H9 (cell line): ENCODE measurements around the gene WDR88. TPM values are rescaled to one million over a fixed set of nuclear protein-coding genes. Genes with fewer than 3 reads are reported as not detected.
"Not testable (repeated sequence)": the region's sequence is repeated elsewhere in the genome, so short reads cannot be mapped to it uniquely, and the experiment has no call there.

Source experiments
- DNase-seq: peaks from one replicate; pipeline ENCODE4 v3.0.0-alpha.2; 2017
- H2AFZ ChIP-seq: one replicate; pipeline ENCODE4 v1.6.1; 2013; ENCODE audit warnings: mild to moderate bottlenecking, low read length, control low read depth, moderate library complexity
- H2AK5ac ChIP-seq: 2 replicates; pipeline ENCODE4 v1.6.1; 2013; ENCODE audit warnings: low read length, control low read depth, mixed read lengths; ENCODE audit not compliant: insufficient read length
- H2BK120ac ChIP-seq: one replicate; pipeline ENCODE4 v1.6.1; 2013; ENCODE audit warnings: low read depth, mild to moderate bottlenecking, low read length, control low read depth, inconsistent platforms; ENCODE audit not compliant: poor library complexity, severe bottlenecking
- H2BK12ac ChIP-seq: 2 replicates; pipeline ENCODE4 v1.6.1; 2013; ENCODE audit warnings: low read length, control low read depth, mixed read lengths, low read depth; ENCODE audit not compliant: insufficient read length
- H2BK15ac ChIP-seq: 2 replicates; pipeline ENCODE4 v1.6.1; 2013; ENCODE audit warnings: low read depth, low read length, control low read depth
- H2BK20ac ChIP-seq: one replicate; pipeline ENCODE4 v1.6.1; 2013; ENCODE audit warnings: low read depth, mild to moderate bottlenecking, low read length, control low read depth, inconsistent platforms; ENCODE audit not compliant: poor library complexity, severe bottlenecking
- H2BK5ac ChIP-seq: 2 replicates; pipeline ENCODE4 v1.6.1; 2013; ENCODE audit warnings: low read length, control low read depth, mixed read lengths; ENCODE audit not compliant: insufficient read length
- H3K14ac ChIP-seq: 2 replicates; pipeline ENCODE4 v1.6.1; 2013; ENCODE audit warnings: low read length, control low read depth; ENCODE audit not compliant: insufficient read depth
- H3K18ac ChIP-seq: 2 replicates; pipeline ENCODE4 v1.6.1; 2013; ENCODE audit warnings: low read depth, mild to moderate bottlenecking, mixed read lengths, low read length, control low read depth; ENCODE audit not compliant: insufficient read length
- H3K23ac ChIP-seq: 2 replicates; pipeline ENCODE4 v1.6.1; 2013; ENCODE audit warnings: low read length, control low read depth, mixed read lengths, low read depth; ENCODE audit not compliant: insufficient read length
- H3K23me2 ChIP-seq: 2 replicates; pipeline ENCODE4 v1.6.1; 2013; ENCODE audit warnings: low read depth, mild to moderate bottlenecking, mixed read lengths, low read length, control low read depth; ENCODE audit not compliant: insufficient read length, poor library complexity, severe bottlenecking
- H3K27ac ChIP-seq: 2 replicates; pipeline ENCODE4 v1.5.1; 2013; ENCODE audit warnings: low read length, control low read depth, mixed read lengths, low read depth; ENCODE audit not compliant: insufficient read length
- H3K27me3 ChIP-seq: 2 replicates; pipeline ENCODE4 v1.6.1; 2013; ENCODE audit warnings: low read length, control low read depth, inconsistent platforms; ENCODE audit not compliant: insufficient read depth
- H3K4ac ChIP-seq: 2 replicates; pipeline ENCODE4 v1.6.1; 2013; ENCODE audit warnings: low read depth, mild to moderate bottlenecking, control low read depth, inconsistent platforms, low read length, moderate library complexity
- H3K4me1 ChIP-seq: 2 replicates; pipeline ENCODE4 v1.6.1; 2013; ENCODE audit warnings: low read length, control low read depth, inconsistent platforms; ENCODE audit not compliant: insufficient read depth
- H3K4me2 ChIP-seq: 2 replicates; pipeline ENCODE4 v1.6.1; 2013; ENCODE audit warnings: low read length, control low read depth, mixed read lengths; ENCODE audit not compliant: insufficient read length, insufficient read depth
- H3K56ac ChIP-seq: 2 replicates; pipeline ENCODE4 v1.6.1; 2013; ENCODE audit warnings: low read depth, mild to moderate bottlenecking, mixed read lengths, low read length, control low read depth; ENCODE audit not compliant: insufficient read length
- H3K79me1 ChIP-seq: 2 replicates; pipeline ENCODE4 v1.6.1; 2013; ENCODE audit warnings: low read depth, mild to moderate bottlenecking, moderate library complexity, low read length, control low read depth, inconsistent platforms; ENCODE audit not compliant: insufficient read depth, poor library complexity, severe bottlenecking
- H3K79me2 ChIP-seq: 2 replicates; pipeline ENCODE4 v1.6.1; 2013; ENCODE audit warnings: low read length, control low read depth, inconsistent platforms; ENCODE audit not compliant: insufficient read depth
- H3K9ac ChIP-seq: 2 replicates; pipeline ENCODE4 v1.6.1; 2013; ENCODE audit warnings: low read length, control low read depth, mixed read lengths; ENCODE audit not compliant: insufficient read length; ENCODE audit errors: extremely low read depth
- H3K9me3 ChIP-seq: one replicate; pipeline ENCODE4 v1.6.1; 2013; ENCODE audit warnings: low read depth, low read length, inconsistent platforms; ENCODE audit not compliant: control insufficient read depth
- H3T11ph ChIP-seq: one replicate; pipeline ENCODE4 v1.6.1; 2013; ENCODE audit warnings: mild to moderate bottlenecking, low read length, control low read depth, inconsistent platforms
- H4K20me1 ChIP-seq: one replicate; pipeline ENCODE4 v1.6.1; 2013; ENCODE audit not compliant: control insufficient read depth, insufficient read length, insufficient read depth
- H4K5ac ChIP-seq: 2 replicates; pipeline ENCODE4 v1.6.1; 2013; ENCODE audit warnings: low read depth, mild to moderate bottlenecking, mixed read lengths, low read length, control low read depth; ENCODE audit not compliant: insufficient read length
- H4K8ac ChIP-seq: replicated peaks from 2 replicates; pipeline ENCODE4 v1.6.1; 2013; ENCODE audit warnings: low read length, control low read depth, mixed read lengths, low read depth; ENCODE audit not compliant: insufficient read length
- H4K91ac ChIP-seq: 2 replicates; pipeline ENCODE4 v1.6.1; 2013; ENCODE audit warnings: low read depth, mild to moderate bottlenecking, moderate library complexity, mixed read lengths, low read length, control low read depth; ENCODE audit not compliant: insufficient read length
- H3K27ac Mint-ChIP-seq, 3 experiments: 2 replicates in 2 of 3; 3 replicates in 1 of 3; pipeline ENCODE4 v1.8.0; 2020 to 2021; ENCODE audit warnings: mixed read lengths in 3 of 3, mild to moderate bottlenecking in 1 of 3, moderate library complexity in 1 of 3
- H3K27me3 Mint-ChIP-seq: 2 replicates; pipeline ENCODE4 v1.8.0; 2021; ENCODE audit warnings: low read depth, mild to moderate bottlenecking, moderate library complexity, mixed read lengths
- H3K36me3 Mint-ChIP-seq, 3 experiments: 2 replicates in 2 of 3; 3 replicates in 1 of 3; pipeline ENCODE4 v1.8.0; 2020 to 2021; ENCODE audit warnings: low read depth in 3 of 3, mixed read lengths in 3 of 3; ENCODE audit not compliant: insufficient read depth in 1 of 3
- H3K4me1 Mint-ChIP-seq, 2 experiments: 2 replicates each; pipeline ENCODE4 v1.8.0; 2020; ENCODE audit warnings: mixed read lengths in 2 of 2
- H3K4me3 Mint-ChIP-seq, 2 experiments: 2 replicates in 1 of 2; 3 replicates in 1 of 2; pipeline ENCODE4 v1.8.0; 2020 to 2021; ENCODE audit warnings: mild to moderate bottlenecking in 2 of 2, mixed read lengths in 2 of 2, moderate library complexity in 1 of 2
- H3K9me3 Mint-ChIP-seq, 2 experiments: 2 replicates in 1 of 2; 3 replicates in 1 of 2; pipeline ENCODE4 v1.8.0; 2020; ENCODE audit warnings: mild to moderate bottlenecking in 2 of 2, mixed read lengths in 2 of 2, moderate library complexity in 1 of 2
- CTCF ChIP-seq: fragments of 200-600 bp; sonication (generic); conservative IDR thresholded peaks from 3 replicates; pipeline ENCODE4 v1.8.0; 2021; ENCODE audit warnings: antibody characterized with exemption, mild to moderate bottlenecking
- WGBS: extraction: QIAGEN DNeasy Blood & Tissue Kit; methylation state at CpG from one replicate; pipeline ENCODE4 v1.1.7; 2013; ENCODE audit warnings: missing lambda C conversion rate, low lambda C conversion rate, mixed read lengths; ENCODE audit not compliant: insufficient read length; ENCODE audit errors: extremely low coverage; 5-methylcytosine and 5-hydroxymethylcytosine counted together
- total RNA-seq: library from RNA; stranded (reverse); gene quantifications from 2 replicates; pipeline ENCODE4 v1.2.1, GENCODE V29; 2021

WDR88 gene
- total RNA-seq, 1 experiment from 2014 or later = not detected

DNA sequence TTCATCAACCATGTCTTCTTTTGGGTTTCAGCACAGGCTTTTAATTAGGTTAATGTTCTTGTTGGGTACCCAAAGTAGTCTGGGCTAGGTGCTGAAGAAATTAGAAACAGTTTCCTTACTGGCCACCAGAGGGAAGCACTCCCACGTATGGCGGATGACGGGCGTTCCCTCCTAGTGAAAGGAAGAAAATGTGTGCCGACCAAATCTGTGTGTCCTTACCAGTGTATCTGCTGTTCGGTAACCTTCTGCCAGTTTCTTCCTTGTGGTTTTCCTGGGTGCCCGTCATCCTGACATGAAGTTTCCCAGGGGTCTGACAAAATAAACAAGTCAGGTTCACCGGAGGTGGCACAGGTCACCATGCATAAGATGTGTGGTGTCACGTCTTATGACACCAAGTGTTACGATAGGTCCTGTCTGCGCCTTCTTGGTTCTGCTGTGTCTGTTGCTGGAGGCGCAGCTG lies 6.0 kb upstream of the WDR88 start:
- no CpG with 5 or more reads among the region's 12 CpGs for WGBS
- Histone ChIP-seq H4K91ac (no peak overlapping the region), H3K79me1 (no peaks in the 10 kb centered on the region), H4K20me1 (no peaks in the 10 kb centered on the region), H3K27me3 (no peaks in the 10 kb centered on the region), H4K8ac (no peak overlapping the region), H3K27ac (no peak overlapping the region), H2BK5ac (no peak overlapping the region), H3K23me2 (no peaks in the 10 kb centered on the region), H2AFZ (no peak overlapping the region), H3K14ac (no peak overlapping the region), H3K9ac (no peak overlapping the region), H3K56ac (no peak overlapping the region), H4K5ac (no peak overlapping the region), H2BK15ac (no peak overlapping the region), H3K18ac (no peak overlapping the region), H2BK120ac (no peak overlapping the region), H3K9me3 (no peaks in the 10 kb centered on the region), H3T11ph (no peak overlapping the region), H2BK12ac (no peak overlapping the region), H3K4me1 (no peaks in the 10 kb centered on the region), H3K23ac (no peak overlapping the region), H2BK20ac (no peak overlapping the region), H3K79me2 (no peaks in the 10 kb centered on the region), H2AK5ac (no peak overlapping the region), H3K4ac (no peak overlapping the region), H3K4me2 (no peak overlapping the region)
- peak; percentile 86 for TF ChIP-seq CTCF
- Mint-ChIP-seq H3K27me3 (no peaks in the 10 kb centered on the region), H3K4me3 (no peak overlapping the region), H3K4me1 (peaks cover 0 to 4% of the 10 kb centered on the region in 2 experiments; a peak in 2 of 4 replicates), H3K27ac (no peak overlapping the region), H3K9me3 (no peaks in the 10 kb centered on the region), H3K36me3 (peaks cover 7 to 53% (median 38%) of the 10 kb centered on the region in 3 experiments; a peak in 6 of 7 replicates)
- DNase-seq = peak; percentile 64

DNA sequence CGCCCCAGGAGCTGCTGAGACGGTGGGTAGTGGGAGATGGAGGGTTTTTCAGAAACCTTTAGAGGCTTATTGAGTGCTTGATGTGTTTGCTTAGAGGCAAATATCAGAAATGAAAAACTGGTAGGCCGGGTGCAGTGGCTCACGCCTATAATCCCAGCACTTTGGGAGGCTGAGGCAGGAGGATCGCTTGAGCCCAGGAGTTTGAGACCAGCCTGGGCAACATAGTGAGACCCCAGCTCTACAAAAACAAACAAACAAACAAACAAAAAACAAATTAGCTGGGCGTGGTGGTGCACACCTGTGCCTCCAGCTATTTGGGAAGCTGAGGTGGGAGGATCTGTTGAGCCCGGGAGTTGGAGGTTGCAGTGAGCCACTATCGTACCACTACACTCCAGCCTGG lies 5.2 kb upstream of the WDR88 start:
- H4K5ac ChIP-seq, H3K14ac ChIP-seq, H3K79me1 ChIP-seq, H3K56ac ChIP-seq, H3K4ac ChIP-seq, H2BK20ac ChIP-seq, H3K79me2 ChIP-seq, H2AFZ ChIP-seq, H3T11ph ChIP-seq, H2BK5ac ChIP-seq, DNase-seq, H3K9ac ChIP-seq, H2BK120ac ChIP-seq, H4K8ac ChIP-seq, H3K4me1 ChIP-seq, H3K27me3 Mint-ChIP-seq, H4K91ac ChIP-seq, H3K4me2 ChIP-seq, H3K27me3 ChIP-seq, H3K4me3 Mint-ChIP-seq, H2BK15ac ChIP-seq, H3K27ac ChIP-seq, H3K23me2 ChIP-seq, H3K9me3 Mint-ChIP-seq, H2BK12ac ChIP-seq, H2AK5ac ChIP-seq, H4K20me1 ChIP-seq, H3K4me1 Mint-ChIP-seq, H3K18ac ChIP-seq, H3K23ac ChIP-seq, H3K9me3 ChIP-seq, H3K27ac Mint-ChIP-seq: not testable (repeated sequence)
- H3K36me3 Mint-ChIP-seq = peaks cover 7 to 53% (median 38%) of the 10 kb centered on the region in 3 experiments; a peak in 6 of 7 replicates
- no CpG with 5 or more reads among the region's 8 CpGs for WGBS
